Astrocyte of the cerebellum (primary cell): ENCODE data around the gene LNX2.
A peak's percentile ranks its signal among the peaks of the same experiment; 100 is the strongest.

ENCODE experiments used
- DNase-seq: peaks from one replicate; pipeline ENCODE4 v3.0.0-alpha.2; 2011; ENCODE audit warnings: low read depth
- H3K4me3 ChIP-seq: 2 replicates; pipeline ENCODE4 v1.5.1; 2011; ENCODE audit warnings: mild to moderate bottlenecking, low read depth, low read length, moderate library complexity
- in situ Hi-C: cut with HindIII; loops from 2 replicates; pipeline ENCODE4 v1.10.0; 2017; ENCODE audit warnings: low sequenced_read_pairs
- TF ChIP-seq, protein P1 (sequence below): IDR thresholded peaks from 2 replicates; pipeline ENCODE4 v1.5.1; 2012; ENCODE audit warnings: low read length, low read depth, moderate library complexity, mild to moderate bottlenecking; ENCODE audit errors: missing control alignments

LNX2 gene

DNA sequence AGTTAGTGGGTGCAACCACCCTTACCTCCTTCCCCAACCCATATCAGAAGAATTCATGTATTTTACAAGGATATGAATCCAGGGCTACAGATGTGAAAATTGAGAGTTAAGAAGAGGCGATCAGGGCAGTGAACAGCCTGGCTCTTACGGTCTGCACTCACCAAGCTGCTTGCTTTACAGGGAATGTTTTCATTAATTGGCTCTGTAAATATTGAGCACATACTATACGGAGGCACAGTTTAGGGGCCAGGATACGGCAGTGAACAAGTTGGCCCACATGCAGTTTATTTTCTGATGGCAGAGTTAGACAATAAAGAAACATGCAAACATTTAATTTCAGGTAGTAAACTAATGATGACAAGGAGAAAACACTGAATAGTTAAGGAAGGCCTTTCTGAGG is 7.8 kb upstream of the LNX2 start:
- in situ Hi-C loops, result no loop called here
- DNase-seq, result no peak
- no peak overlapping the region for H3K4me3 ChIP-seq
- TF ChIP-seq, protein P1, sequence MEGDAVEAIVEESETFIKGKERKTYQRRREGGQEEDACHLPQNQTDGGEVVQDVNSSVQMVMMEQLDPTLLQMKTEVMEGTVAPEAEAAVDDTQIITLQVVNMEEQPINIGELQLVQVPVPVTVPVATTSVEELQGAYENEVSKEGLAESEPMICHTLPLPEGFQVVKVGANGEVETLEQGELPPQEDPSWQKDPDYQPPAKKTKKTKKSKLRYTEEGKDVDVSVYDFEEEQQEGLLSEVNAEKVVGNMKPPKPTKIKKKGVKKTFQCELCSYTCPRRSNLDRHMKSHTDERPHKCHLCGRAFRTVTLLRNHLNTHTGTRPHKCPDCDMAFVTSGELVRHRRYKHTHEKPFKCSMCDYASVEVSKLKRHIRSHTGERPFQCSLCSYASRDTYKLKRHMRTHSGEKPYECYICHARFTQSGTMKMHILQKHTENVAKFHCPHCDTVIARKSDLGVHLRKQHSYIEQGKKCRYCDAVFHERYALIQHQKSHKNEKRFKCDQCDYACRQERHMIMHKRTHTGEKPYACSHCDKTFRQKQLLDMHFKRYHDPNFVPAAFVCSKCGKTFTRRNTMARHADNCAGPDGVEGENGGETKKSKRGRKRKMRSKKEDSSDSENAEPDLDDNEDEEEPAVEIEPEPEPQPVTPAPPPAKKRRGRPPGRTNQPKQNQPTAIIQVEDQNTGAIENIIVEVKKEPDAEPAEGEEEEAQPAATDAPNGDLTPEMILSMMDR, result no peak

DNA sequence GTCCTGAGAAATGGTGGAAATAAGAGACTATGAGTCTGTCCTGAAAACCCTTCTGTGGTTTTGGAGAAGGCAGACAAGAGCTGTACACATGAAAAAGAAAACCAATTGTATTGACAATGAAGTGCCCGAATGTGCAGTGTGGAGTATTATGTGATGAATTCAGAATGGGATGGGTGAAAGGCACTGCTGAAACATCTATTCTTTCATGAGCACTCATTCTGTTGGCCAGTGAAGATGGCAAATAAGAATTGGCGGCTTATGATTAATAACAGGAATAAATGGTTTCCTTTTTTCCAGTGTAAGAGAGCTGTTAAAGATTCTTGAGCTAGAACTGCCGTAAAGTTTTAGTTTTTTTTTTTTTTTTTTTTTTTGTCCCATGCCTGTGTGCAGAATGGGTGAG is 7.1 kb upstream of the LNX2 start:
- TF ChIP-seq, protein P1, result no peak
- no peak overlapping the region for H3K4me3 ChIP-seq
- DNase-seq, result no peak
- in situ Hi-C loops, result no loop called here

DNA sequence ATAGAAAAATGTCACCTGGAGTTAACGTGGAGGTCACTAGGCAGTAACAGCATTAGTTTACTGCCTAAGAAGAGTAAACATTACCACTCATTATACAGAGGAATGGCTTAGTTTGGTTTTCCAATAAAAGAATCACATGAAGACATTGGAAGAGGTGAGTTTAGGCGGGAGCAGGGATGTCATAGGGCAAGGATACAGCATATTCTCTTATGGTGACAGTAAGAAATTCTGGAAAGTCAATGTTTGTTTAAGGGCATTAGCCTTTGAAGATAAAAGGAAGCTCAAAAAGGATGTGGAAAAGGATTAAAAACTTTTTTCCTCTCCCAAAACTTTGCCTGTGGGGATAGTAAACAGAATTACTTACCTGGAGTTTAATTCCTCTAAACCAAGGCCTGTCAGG is 5.5 kb upstream of the LNX2 start:
- H3K4me3 ChIP-seq, result no peak overlapping the region
- DNase-seq, result no peak
- in situ Hi-C loops, result no loop called here
- TF ChIP-seq, protein P1, result no peak

DNA sequence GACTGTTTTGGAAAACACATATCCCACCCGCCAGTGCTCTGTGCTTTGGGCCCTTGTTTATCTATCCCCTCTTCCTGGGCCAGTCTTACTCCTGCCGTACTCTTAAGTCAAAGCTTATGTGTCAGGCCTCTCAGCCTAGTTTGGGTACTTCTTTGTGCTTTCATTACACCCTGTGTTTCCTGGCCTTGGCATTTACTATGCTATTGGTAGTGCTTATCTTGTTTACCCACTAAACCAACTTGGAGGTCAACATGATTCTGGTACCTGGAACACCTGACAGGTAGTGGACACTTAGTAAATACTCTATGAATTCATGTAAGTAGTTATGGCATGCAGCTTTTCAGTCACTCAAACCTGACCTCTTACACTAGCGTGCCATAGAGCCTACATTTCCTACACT is 3.7 kb upstream of the LNX2 start:
- DNase-seq, result no peak
- TF ChIP-seq, protein P1, result no peak
- H3K4me3 ChIP-seq, result no peak overlapping the region
- in situ Hi-C loops, result no loop called here

DNA sequence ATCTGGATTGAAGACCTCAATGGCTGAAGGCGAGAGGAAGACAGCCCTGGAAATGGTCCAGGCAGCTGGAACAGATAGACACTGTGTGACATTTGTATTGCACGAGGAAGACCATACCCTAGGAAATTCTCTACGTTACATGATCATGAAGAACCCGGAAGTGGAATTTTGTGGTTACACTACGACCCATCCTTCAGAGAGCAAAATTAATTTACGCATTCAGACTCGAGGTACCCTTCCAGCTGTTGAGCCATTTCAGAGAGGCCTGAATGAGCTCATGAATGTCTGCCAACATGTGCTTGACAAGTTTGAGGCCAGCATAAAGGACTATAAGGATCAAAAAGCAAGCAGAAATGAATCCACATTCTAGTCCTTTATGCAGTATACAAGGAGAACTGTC is 2.6 kb upstream of the LNX2 start:
- H3K4me3 ChIP-seq, result peak overlapping the region; percentile 85

DNA sequence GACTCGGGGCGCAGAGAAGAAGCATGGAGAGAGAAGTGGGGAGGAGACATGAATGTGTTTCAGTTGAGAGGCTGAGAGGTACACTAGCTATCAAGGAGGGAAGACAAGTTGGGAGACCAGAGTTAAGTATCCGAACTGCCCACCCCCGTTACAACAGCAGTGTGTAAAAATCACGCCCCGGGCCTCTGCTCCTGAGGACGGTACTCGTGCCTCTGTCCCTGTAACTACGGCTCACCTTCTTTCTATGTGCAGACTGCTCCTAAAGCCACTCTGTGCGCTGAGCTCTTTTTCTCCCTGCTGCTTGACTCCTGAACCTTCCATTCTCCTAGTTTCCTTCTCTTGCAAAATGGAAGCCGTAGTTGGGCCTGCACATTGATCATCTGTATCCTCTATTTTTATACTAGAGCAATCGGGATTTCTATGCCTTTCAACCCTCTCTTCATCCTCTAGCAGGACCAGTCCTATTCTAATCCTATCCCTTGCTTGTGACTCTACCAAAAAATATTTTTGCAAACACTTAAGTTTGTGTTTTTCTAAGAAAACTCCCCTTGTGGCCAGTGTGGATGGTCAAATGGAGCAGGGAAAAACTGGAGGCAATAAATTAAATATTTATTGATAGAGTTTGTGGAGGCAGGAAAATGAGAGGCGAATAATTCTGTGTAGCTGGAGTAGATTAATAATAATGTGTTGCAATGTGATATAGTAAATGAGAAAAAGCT is 1.9 kb upstream of the LNX2 start:
- in situ Hi-C loops, result no loop called here
- no peak for DNase-seq
- TF ChIP-seq, protein P1, result peak; percentile 45
- H3K4me3 ChIP-seq, result peak overlapping the region; percentile 85

More for the DNA sequence above, 2.6 kb upstream of the LNX2 start:
- DNase-seq, result no peak
- in situ Hi-C loops, result no loop called here
- TF ChIP-seq, protein P1, result no peak
